ENCODE results near the gene STX17. TPM values are rescaled to one million over a fixed set of nuclear protein-coding genes. Genes with fewer than 3 reads are reported as not detected.

The STX17 gene
- total RNA-seq, 1 donor: 21.2 TPM

DNA sequence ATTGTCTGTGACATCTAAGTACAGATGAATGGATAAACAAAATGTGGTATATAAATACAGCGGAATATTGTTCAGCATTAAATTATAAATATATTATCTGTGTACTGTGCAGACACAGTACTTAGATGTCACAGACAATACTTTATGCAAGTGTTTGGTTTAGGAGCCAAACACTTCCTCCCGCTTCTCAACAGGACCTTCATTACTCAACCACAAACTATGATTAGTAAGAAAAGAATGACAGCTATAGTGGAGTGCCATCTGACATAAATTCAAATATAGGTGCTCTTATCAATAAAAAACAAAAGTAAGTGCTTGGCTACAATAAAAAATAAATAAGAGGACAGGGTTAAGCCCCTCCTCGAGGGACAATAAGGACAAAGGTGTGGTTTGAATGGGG is 38.9 kb upstream of the STX17 start:
- no peak overlapping the region for H3K4me3 ChIP-seq (ENCODE audit: low read depth, low read length)
- TF ChIP-seq, protein P1, sequence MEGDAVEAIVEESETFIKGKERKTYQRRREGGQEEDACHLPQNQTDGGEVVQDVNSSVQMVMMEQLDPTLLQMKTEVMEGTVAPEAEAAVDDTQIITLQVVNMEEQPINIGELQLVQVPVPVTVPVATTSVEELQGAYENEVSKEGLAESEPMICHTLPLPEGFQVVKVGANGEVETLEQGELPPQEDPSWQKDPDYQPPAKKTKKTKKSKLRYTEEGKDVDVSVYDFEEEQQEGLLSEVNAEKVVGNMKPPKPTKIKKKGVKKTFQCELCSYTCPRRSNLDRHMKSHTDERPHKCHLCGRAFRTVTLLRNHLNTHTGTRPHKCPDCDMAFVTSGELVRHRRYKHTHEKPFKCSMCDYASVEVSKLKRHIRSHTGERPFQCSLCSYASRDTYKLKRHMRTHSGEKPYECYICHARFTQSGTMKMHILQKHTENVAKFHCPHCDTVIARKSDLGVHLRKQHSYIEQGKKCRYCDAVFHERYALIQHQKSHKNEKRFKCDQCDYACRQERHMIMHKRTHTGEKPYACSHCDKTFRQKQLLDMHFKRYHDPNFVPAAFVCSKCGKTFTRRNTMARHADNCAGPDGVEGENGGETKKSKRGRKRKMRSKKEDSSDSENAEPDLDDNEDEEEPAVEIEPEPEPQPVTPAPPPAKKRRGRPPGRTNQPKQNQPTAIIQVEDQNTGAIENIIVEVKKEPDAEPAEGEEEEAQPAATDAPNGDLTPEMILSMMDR (IDR thresholded peaks at IDR 0.05; ENCODE audit: insufficient read depth, low read length): no peak
- no peak for DNase-seq (ENCODE audit: low read depth)

DNA sequence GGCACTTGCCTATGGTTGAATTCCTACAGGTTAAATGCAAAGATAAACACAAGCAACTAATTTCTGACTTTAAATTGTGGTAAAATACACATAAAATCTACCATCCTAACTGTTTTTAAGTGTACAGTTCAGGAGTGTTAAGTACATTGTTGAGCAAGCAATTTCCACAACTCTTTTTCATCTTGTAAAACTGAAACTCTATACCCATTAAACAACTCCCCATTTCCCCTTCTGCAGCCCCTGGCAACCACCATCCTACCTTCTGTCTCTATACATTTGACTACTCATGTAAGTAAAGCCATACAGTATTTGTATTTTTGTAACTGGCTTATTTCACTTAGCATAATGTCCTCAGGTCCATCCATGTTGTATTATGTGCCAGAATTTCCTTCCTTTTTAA is 38.5 kb upstream of the STX17 start:
- TF ChIP-seq, protein P1 (IDR thresholded peaks at IDR 0.05; ENCODE audit: insufficient read depth, low read length): no peak

DNA sequence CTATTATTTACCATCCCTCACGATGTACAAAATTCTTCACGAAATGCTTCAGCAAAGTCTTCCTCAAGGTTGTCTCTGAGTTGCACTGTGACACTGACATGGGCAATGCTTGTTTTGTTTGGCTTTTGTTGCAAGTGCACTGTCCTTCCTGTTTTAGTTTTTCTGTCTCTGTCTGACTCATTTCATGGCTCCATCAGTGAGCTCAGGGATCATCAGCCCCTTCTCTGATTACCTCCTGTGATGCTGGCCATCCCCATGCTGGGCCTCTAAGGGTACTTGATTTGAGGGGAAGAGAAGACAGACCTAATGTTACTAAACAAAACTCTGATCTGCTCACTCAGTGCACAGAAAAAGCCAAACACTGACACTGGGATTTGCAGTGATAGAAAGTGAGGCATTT is 37.6 kb upstream of the STX17 start:
- TF ChIP-seq, protein P1 (IDR thresholded peaks at IDR 0.05; ENCODE audit: insufficient read depth, low read length): no peak
- DNase-seq (ENCODE audit: low read depth): no peak
- H3K4me3 ChIP-seq (ENCODE audit: low read depth, low read length): no peak overlapping the region

More for the DNA sequence above, 38.5 kb upstream of the STX17 start:
- DNase-seq (ENCODE audit: low read depth): no peak
- no peak overlapping the region for H3K4me3 ChIP-seq (ENCODE audit: low read depth, low read length)

DNA sequence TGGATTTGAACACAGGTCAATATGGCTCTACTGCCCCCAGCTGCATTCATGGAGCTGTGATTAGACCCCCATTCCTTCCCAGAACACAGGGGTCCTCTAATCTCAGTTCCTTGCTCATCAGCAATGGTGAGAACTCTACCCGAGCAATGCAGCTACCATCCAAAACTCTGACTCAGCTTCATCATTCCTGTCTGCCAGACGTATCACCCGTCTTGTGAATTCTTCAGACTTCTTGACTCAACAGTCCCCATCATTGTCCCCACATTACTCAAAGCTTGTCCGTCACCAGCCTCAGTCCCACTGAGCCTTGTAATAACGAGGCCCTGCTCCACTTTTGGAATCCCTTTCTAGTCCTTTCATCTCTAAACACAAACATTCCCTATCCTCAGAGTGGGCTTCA is 36.3 kb upstream of the STX17 start:
- no peak for DNase-seq (ENCODE audit: low read depth)
- TF ChIP-seq, protein P1 (IDR thresholded peaks at IDR 0.05; ENCODE audit: insufficient read depth, low read length): no peak
- no peak overlapping the region for H3K4me3 ChIP-seq (ENCODE audit: low read depth, low read length)

DNA sequence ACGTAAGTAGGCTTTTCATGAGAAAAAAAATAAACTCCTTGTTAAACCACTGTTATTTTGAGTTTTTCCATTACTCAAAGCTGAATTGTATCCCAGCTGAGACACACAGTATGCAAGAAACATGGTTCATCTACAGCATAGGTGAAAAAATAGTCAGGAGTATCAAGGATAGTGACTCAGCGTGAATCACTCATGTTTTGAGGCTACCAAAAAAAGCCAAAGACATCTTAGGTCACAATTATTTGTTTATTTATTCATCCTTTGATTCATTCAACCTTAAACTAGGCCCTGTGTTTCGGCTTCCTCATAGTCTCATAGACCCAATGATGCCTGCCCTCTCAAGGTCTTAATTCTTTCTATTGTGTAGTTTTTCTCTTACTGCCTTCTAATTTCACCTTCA is 32.9 kb upstream of the STX17 start:
- TF ChIP-seq, protein P1 (IDR thresholded peaks at IDR 0.05; ENCODE audit: insufficient read depth, low read length): no peak
- peak; percentile 33 for DNase-seq (ENCODE audit: low read depth)
- H3K4me3 ChIP-seq (ENCODE audit: low read depth, low read length): no peak overlapping the region

DNA sequence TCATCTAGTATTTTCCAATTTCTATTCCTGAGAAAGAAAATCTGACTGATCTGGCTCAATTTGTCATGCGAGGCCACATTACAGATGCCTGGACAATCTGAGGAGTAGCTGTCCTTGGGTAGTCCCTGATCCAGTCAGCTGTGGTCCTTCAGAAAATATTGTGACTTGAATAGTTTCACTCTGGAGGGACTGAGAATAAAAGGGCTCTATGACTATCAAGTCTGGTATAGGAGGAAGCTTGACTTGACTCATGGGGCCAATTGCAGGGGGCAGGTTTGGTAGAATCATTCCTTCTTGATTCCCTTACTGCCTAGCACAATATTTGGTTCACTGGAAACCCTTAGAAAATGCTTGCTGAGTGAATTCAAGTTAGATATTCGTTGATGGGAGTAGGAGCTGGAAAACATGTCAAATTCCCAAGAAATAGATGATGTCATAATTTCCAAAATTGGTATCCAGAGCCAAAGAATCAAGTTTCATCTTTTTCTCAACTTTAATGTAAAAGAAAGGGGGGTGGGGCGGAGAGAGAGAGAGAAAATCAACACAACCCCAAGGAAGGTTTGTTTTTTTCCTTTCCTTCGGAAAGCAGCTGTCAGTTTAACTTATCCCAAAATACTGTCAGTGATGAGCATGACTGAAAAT is 32.4 kb upstream of the STX17 start:
- no peak for DNase-seq (ENCODE audit: low read depth)
- no peak overlapping the region for H3K4me3 ChIP-seq (ENCODE audit: low read depth, low read length)
- TF ChIP-seq, protein P1 (IDR thresholded peaks at IDR 0.05; ENCODE audit: insufficient read depth, low read length): no peak

DNA sequence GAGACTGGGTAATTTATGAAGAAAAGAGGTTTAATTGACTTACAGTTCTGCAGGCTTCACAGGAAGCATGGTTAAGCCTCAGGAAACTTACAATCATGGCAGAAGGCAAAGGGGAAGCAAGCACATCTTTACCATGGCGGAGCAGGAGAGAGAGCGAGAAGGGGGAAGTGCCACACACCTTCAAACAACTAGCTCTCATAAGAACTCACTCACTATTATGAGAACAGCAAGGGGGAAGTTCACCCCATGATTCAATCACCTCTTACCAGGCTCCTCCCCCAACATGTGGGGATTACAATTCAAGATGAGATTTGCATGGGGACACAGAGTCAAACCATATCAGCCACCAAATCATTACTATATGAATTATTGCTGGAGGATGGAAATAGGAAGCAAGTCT is 30.3 kb upstream of the STX17 start:
- H3K4me3 ChIP-seq (ENCODE audit: low read depth, low read length): no peak overlapping the region
- DNase-seq (ENCODE audit: low read depth): no peak
- TF ChIP-seq, protein P1 (IDR thresholded peaks at IDR 0.05; ENCODE audit: insufficient read depth, low read length): no peak

All from fibroblast of the aortic adventitia (primary cell).